ENCODE measurements around the gene MYPN. TPM values are rescaled to one million over a fixed set of nuclear protein-coding genes. Genes with fewer than 3 reads are reported as not detected.

The MYPN gene
- total RNA-seq, 1 experiment from 2014 or later = not detected

DNA sequence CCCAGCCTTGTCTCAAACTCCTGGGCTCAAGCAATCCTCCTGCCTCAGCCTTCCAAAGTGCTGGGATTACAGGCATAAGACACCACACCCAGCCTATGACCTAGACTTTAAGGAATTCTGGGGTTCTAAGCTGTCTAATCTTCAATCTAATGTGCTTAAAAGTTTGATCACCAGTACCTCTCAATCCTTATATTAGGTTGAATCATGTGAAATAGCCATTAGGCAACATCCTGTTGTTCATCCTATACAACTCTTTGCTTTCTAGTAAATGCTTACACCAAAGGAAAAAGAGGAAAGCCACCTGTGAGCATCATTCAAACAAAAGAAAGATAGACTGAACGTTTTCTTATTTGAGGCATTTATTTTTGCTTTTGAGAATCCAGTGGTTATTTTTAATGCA lies 66.7 kb downstream of the MYPN start:
- Mint-ChIP-seq H3K27ac (no peak overlapping the region), H3K36me3 (ENCODE audit: insufficient read depth in 1 of 3, low read depth in 3 of 3) (no peaks in the 10 kb centered on the region), H3K27me3 (ENCODE audit: low read depth) (no peaks in the 10 kb centered on the region), H3K4me3 (no peak overlapping the region), H3K4me1 (peaks cover 4 to 7% of the 10 kb centered on the region in 2 experiments; a peak in 3 of 4 replicates), H3K9me3 (no peaks in the 10 kb centered on the region)
- H3K79me1 ChIP-seq (ENCODE audit: insufficient read depth, low read depth, low read length, poor library complexity, severe bottlenecking) = no peaks in the 10 kb centered on the region
- H4K20me1 ChIP-seq (ENCODE audit: control insufficient read depth, insufficient read depth, insufficient read length) = no peaks in the 10 kb centered on the region
- no peak overlapping the region for H4K8ac ChIP-seq (replicated peaks; ENCODE audit: insufficient read length, low read depth, low read length)
- no peak overlapping the region for H2BK15ac ChIP-seq (ENCODE audit: low read depth, low read length)
- no peaks in the 10 kb centered on the region for H3K27me3 ChIP-seq (ENCODE audit: insufficient read depth, low read length)
- H2AFZ ChIP-seq (ENCODE audit: low read length) = no peak overlapping the region
- no peak overlapping the region for H2AK5ac ChIP-seq (ENCODE audit: insufficient read length, low read length)
- WGBS (ENCODE audit: extremely low coverage, insufficient read length, low lambda C conversion rate) = no CpG with 5 or more reads among the region's 1 CpG
- H3K18ac ChIP-seq (ENCODE audit: insufficient read length, low read depth, low read length) = no peak overlapping the region
- H3K4ac ChIP-seq (ENCODE audit: low read depth, low read length) = no peak overlapping the region
- TF ChIP-seq, protein P1, sequence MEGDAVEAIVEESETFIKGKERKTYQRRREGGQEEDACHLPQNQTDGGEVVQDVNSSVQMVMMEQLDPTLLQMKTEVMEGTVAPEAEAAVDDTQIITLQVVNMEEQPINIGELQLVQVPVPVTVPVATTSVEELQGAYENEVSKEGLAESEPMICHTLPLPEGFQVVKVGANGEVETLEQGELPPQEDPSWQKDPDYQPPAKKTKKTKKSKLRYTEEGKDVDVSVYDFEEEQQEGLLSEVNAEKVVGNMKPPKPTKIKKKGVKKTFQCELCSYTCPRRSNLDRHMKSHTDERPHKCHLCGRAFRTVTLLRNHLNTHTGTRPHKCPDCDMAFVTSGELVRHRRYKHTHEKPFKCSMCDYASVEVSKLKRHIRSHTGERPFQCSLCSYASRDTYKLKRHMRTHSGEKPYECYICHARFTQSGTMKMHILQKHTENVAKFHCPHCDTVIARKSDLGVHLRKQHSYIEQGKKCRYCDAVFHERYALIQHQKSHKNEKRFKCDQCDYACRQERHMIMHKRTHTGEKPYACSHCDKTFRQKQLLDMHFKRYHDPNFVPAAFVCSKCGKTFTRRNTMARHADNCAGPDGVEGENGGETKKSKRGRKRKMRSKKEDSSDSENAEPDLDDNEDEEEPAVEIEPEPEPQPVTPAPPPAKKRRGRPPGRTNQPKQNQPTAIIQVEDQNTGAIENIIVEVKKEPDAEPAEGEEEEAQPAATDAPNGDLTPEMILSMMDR (conservative IDR thresholded peaks at IDR 0.05) = no peak
- H3K27ac ChIP-seq (ENCODE audit: insufficient read length, low read depth, low read length) = no peak overlapping the region
- no peaks in the 10 kb centered on the region for H3K4me1 ChIP-seq (ENCODE audit: insufficient read depth, low read length)
- H3K23me2 ChIP-seq (ENCODE audit: insufficient read length, low read depth, low read length, poor library complexity, severe bottlenecking) = no peaks in the 10 kb centered on the region
- H4K5ac ChIP-seq (ENCODE audit: insufficient read length, low read depth, low read length) = no peak overlapping the region
- no peak overlapping the region for H2BK12ac ChIP-seq (ENCODE audit: insufficient read length, low read depth, low read length)
- no peak overlapping the region for H3K9ac ChIP-seq (ENCODE audit: extremely low read depth, insufficient read length, low read length)
- H2BK5ac ChIP-seq (ENCODE audit: insufficient read length, low read length) = no peak overlapping the region
- DNase-seq = no peak
- no peak overlapping the region for H2BK20ac ChIP-seq (ENCODE audit: low read depth, low read length, poor library complexity, severe bottlenecking)
- no peaks in the 10 kb centered on the region for H3K79me2 ChIP-seq (ENCODE audit: insufficient read depth, low read length)
- H2BK120ac ChIP-seq (ENCODE audit: low read depth, low read length, poor library complexity, severe bottlenecking) = no peak overlapping the region
- no peak overlapping the region for H3K4me2 ChIP-seq (ENCODE audit: insufficient read depth, insufficient read length, low read length)
- H3K14ac ChIP-seq (ENCODE audit: insufficient read depth, low read length) = no peak overlapping the region
- H4K91ac ChIP-seq (ENCODE audit: insufficient read length, low read depth, low read length) = no peak overlapping the region
- no peak overlapping the region for H3K23ac ChIP-seq (ENCODE audit: insufficient read length, low read depth, low read length)
- H3T11ph ChIP-seq (ENCODE audit: low read length) = no peak overlapping the region
- H3K56ac ChIP-seq (ENCODE audit: insufficient read length, low read depth, low read length) = no peak overlapping the region
- H3K9me3 ChIP-seq (ENCODE audit: control insufficient read depth, low read depth, low read length) = no peaks in the 10 kb centered on the region

Data from H9 (cell line).